Astrocyte (in vitro differentiated cells and primary cell): Measurements from ENCODE around the gene ISY1.
"Not testable (repeated sequence)": the region's sequence is repeated elsewhere in the genome, so short reads cannot be mapped to it uniquely, and the experiment has no call there.

Experiments used
- CTCF ChIP-seq: IDR thresholded peaks from 2 replicates; pipeline ENCODE4 v1.5.1; 2011; ENCODE audit warnings: low read depth, mild to moderate bottlenecking, inconsistent platforms, low read length, moderate library complexity; ENCODE audit not compliant: insufficient read depth
- EZH2 ChIP-seq: IDR thresholded peaks from 2 replicates; pipeline ENCODE4 v1.6.1; 2012; ENCODE audit warnings: mild to moderate bottlenecking, low read length, inconsistent platforms; ENCODE audit not compliant: insufficient read depth

GRCh38 chr3:129087904-129088303 is 73.0 kb downstream of the ISY1 start:
- not testable (repeated sequence) for TF ChIP-seq CTCF, EZH2
